Measurements from ENCODE around the gene HOXB2. TPM values are rescaled to one million over a fixed set of nuclear protein-coding genes. Genes with fewer than 3 reads are reported as not detected.
A peak's percentile ranks its signal among the peaks of the same experiment; 100 is the strongest.

HOXB2 gene
- total RNA-seq, 1 experiment from 2014 or later = not detected

- peaks cover 3% of the 10 kb centered on the region; the same call in 1 of the 2 replicates for H3K27me3 ChIP-seq (ENCODE audit: insufficient read depth, low read length)
- no peak overlapping the region for H3K4me2 ChIP-seq (ENCODE audit: insufficient read depth, insufficient read length, low read length)
- no peak overlapping the region for H3K27ac ChIP-seq (ENCODE audit: insufficient read length, low read depth, low read length)
- no peak overlapping the region for H4K91ac ChIP-seq (ENCODE audit: insufficient read length, low read depth, low read length)
- no peaks in the 10 kb centered on the region for H3K36me3 Mint-ChIP-seq (ENCODE audit: insufficient read depth in 1 of 3, low read depth in 3 of 3)
- H3K4me1 ChIP-seq (ENCODE audit: insufficient read depth, low read length) = no peaks in the 10 kb centered on the region
- no peaks in the 10 kb centered on the region; a peak in 1 of 5 replicates for H3K9me3 Mint-ChIP-seq
- H3K4me3 Mint-ChIP-seq = no peak overlapping the region
- H2AFZ ChIP-seq (ENCODE audit: low read length) = no peak overlapping the region
- H2BK15ac ChIP-seq (ENCODE audit: low read depth, low read length) = no peak overlapping the region
- TF ChIP-seq CTCF (conservative IDR thresholded peaks at IDR 0.05) = peak; percentile 58; the same call in 2 of the 3 replicates
- H3K23me2 ChIP-seq (ENCODE audit: insufficient read length, low read depth, low read length, poor library complexity, severe bottlenecking) = no peaks in the 10 kb centered on the region
- no peaks in the 10 kb centered on the region for H3K79me1 ChIP-seq (ENCODE audit: insufficient read depth, low read depth, low read length, poor library complexity, severe bottlenecking)
- peaks cover 20 to 29% of the 10 kb centered on the region in 2 experiments for H3K4me1 Mint-ChIP-seq
- no peak overlapping the region for H4K8ac ChIP-seq (replicated peaks; ENCODE audit: insufficient read length, low read depth, low read length)
- no peak overlapping the region for H3K14ac ChIP-seq (ENCODE audit: insufficient read depth, low read length)
- no peak overlapping the region for H2BK5ac ChIP-seq (ENCODE audit: insufficient read length, low read length)
- peaks cover 91% of the 10 kb centered on the region for H3K27me3 Mint-ChIP-seq (ENCODE audit: low read depth)
- H3K4ac ChIP-seq (ENCODE audit: low read depth, low read length) = no peak overlapping the region
- H3K9ac ChIP-seq (ENCODE audit: extremely low read depth, insufficient read length, low read length) = no peak overlapping the region
- H2BK12ac ChIP-seq (ENCODE audit: insufficient read length, low read depth, low read length) = no peak overlapping the region
- H2AK5ac ChIP-seq (ENCODE audit: insufficient read length, low read length) = no peak overlapping the region
- H2BK20ac ChIP-seq (ENCODE audit: low read depth, low read length, poor library complexity, severe bottlenecking) = no peak overlapping the region
- peak; percentile 61 for DNase-seq
- no peak overlapping the region for H3K23ac ChIP-seq (ENCODE audit: insufficient read length, low read depth, low read length)
- no peak overlapping the region for H3K27ac Mint-ChIP-seq
- H3K18ac ChIP-seq (ENCODE audit: insufficient read length, low read depth, low read length) = no peak overlapping the region
- no peaks in the 10 kb centered on the region for H4K20me1 ChIP-seq (ENCODE audit: control insufficient read depth, insufficient read depth, insufficient read length)
- H2BK120ac ChIP-seq (ENCODE audit: low read depth, low read length, poor library complexity, severe bottlenecking) = no peak overlapping the region
- no peaks in the 10 kb centered on the region for H3K79me2 ChIP-seq (ENCODE audit: insufficient read depth, low read length)
- no peaks in the 10 kb centered on the region for H3K9me3 ChIP-seq (ENCODE audit: control insufficient read depth, low read depth, low read length)
- no peak overlapping the region for H4K5ac ChIP-seq (ENCODE audit: insufficient read length, low read depth, low read length)
- H3T11ph ChIP-seq (ENCODE audit: low read length) = no peak overlapping the region
- H3K56ac ChIP-seq (ENCODE audit: insufficient read length, low read depth, low read length) = no peak overlapping the region
- WGBS (ENCODE audit: extremely low coverage, insufficient read length, low lambda C conversion rate) = no CpG with 5 or more reads among the region's 12 CpGs
These were observed 44.2 kb downstream of the HOXB2 start for GRCh38 chr17:48500435-48501426.
